ENCODE results near the gene MMP24OS. TPM values are rescaled to one million over a fixed set of nuclear protein-coding genes. Genes with fewer than 3 reads are reported as not detected.

Gene MMP24OS
- total RNA-seq, 3 donors from 2014 or later, result 17.4 to 34.1 (median 32.9) TPM

- peaks cover 0 to 6% of the 10 kb centered on the region in 2 donors for H3K27me3 ChIP-seq
- H3K36me3 ChIP-seq, result no peaks in the 10 kb centered on the region
- no peak overlapping the region for H3K27ac ChIP-seq
- intact Hi-C loops (cut with DNase I; ENCODE audit: low total_unique reads), result no loop called here
- H3K4me1 ChIP-seq, result no peaks in the 10 kb centered on the region
- no peak overlapping the region for H3K4me3 ChIP-seq
- no peak for DNase-seq (ENCODE audit: low spot score in 2 of 2)
- no peaks in the 10 kb centered on the region for H3K9me3 ChIP-seq
- TF ChIP-seq POLR2AphosphoS5 (IDR thresholded peaks at IDR 0.05) (no peak), CTCF (IDR thresholded peaks at IDR 0.05) (no peak), POLR2A (IDR thresholded peaks at IDR 0.05) (no peak)
Measured at GRCh38 chr20:35290887-35291417, 13.0 kb upstream of the MMP24OS start.

GRCh38 chr20:35290186-35290886 lies 12.4 kb upstream of the MMP24OS start:
- intact Hi-C loops (cut with DNase I; ENCODE audit: low total_unique reads), result no loop called here
- TF ChIP-seq POLR2AphosphoS5 (IDR thresholded peaks at IDR 0.05) (no peak), POLR2A (IDR thresholded peaks at IDR 0.05) (no peak), CTCF (IDR thresholded peaks at IDR 0.05) (no peak)
- no peak for DNase-seq (ENCODE audit: low spot score in 2 of 2)
- H3K27ac ChIP-seq, result no peak overlapping the region
- no peaks in the 10 kb centered on the region for H3K9me3 ChIP-seq
- H3K4me3 ChIP-seq, result no peak overlapping the region
- no peaks in the 10 kb centered on the region for H3K27me3 ChIP-seq
- no peaks in the 10 kb centered on the region for H3K4me1 ChIP-seq
- H3K36me3 ChIP-seq, result no peaks in the 10 kb centered on the region

DNA sequence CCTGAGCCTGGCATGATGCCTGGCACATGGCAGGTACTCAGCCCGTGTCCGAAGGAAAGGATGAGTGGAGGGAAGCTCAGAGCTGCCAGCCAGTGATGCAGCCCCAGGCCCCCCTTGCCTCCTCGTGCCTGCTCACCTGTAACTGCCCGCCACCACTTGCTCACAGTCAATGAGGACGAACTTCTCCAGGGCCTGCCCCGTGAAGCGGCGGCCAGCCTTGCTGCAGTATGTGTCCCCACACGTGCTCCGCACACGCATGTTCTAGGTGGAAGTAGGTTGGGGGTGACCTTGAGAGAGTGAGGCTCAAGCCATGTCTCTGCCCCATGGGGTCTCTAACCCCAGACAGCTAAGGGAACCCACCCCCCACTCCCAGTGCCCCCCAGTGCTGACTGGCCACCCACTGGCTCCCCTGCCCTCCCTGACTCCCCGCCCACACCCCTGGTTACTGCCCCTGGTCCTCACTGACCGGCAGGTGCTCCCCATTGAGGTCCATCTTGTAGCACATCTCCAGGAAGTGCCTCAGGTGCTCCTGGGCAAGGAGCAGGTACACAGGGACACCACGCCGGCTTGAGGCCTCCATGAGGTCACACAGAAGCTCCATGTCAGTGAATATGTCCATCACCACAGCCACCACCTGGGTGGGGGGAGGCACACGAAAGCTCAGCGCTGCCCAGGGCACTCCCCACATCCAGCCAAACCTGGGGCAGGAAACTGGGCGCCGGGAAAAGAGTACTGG lies 10.6 kb upstream of the MMP24OS start:
- peaks cover 0 to 3% of the 10 kb centered on the region in 2 donors for H3K4me1 ChIP-seq
- no peaks in the 10 kb centered on the region for H3K9me3 ChIP-seq
- H3K27me3 ChIP-seq, result no peaks in the 10 kb centered on the region
- no peaks in the 10 kb centered on the region for H3K36me3 ChIP-seq
- TF ChIP-seq POLR2A (IDR thresholded peaks at IDR 0.05) (no peak), POLR2AphosphoS5 (IDR thresholded peaks at IDR 0.05) (no peak), CTCF (IDR thresholded peaks at IDR 0.05) (no peak)
- H3K4me3 ChIP-seq, result no peak overlapping the region
- H3K27ac ChIP-seq, result no peak overlapping the region
- intact Hi-C loops (cut with DNase I; ENCODE audit: low total_unique reads), result no loop called here
- DNase-seq (ENCODE audit: low spot score in 2 of 2), result no peak

DNA sequence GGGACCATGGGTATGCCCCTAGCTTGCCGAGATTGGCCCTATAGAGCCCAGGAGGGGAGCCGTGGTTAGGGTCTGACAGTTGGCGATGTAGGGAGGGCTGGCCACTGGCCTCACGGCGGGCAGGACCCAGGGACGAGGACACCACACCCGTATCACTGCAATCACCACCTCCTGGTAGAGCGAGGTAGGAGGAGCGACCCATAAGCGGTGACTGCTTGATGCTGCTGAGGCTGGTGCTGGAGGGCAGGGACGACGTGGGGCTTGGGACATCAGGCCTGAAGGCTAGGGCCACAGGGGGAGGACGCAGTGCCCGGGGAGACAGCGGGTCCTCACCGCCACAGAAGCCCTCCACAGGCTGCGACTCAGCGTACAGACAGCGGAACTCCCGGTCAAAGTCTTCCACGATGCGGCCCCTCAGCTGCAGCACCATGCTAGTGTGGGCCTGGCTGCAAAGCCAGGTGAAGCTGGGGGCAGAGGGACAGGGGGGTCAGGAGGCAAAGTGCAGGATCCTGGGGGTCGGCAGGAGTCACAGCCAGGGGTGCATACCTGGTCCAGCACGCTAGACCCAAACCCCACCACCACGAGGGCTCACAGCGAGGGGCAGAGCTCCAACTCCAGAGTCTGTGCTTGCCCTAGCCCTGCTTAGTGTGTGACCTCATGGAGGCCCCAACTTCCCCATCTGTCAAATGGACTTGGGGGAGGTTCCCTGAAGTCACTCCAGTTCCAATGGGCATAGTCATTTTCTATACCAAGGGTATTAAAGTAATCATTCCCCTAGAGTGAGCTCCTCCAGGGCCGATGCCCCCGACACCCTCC lies 9.8 kb upstream of the MMP24OS start:
- TF ChIP-seq POLR2AphosphoS5 (IDR thresholded peaks at IDR 0.05), result no peak
- TF ChIP-seq CTCF (IDR thresholded peaks at IDR 0.05), result no peak
- no peak for TF ChIP-seq POLR2A (IDR thresholded peaks at IDR 0.05)

More for the DNA sequence above, 9.8 kb upstream of the MMP24OS start:
- H3K27ac ChIP-seq, result no peak overlapping the region
- H3K4me1 ChIP-seq, result peaks cover 0 to 9% of the 10 kb centered on the region in 2 donors
- no peak overlapping the region for H3K4me3 ChIP-seq
- H3K36me3 ChIP-seq, result no peaks in the 10 kb centered on the region
- H3K27me3 ChIP-seq, result no peaks in the 10 kb centered on the region
- intact Hi-C loops (cut with DNase I; ENCODE audit: low total_unique reads), result no loop called here
- DNase-seq (ENCODE audit: low spot score in 2 of 2), result no peak
- H3K9me3 ChIP-seq, result no peaks in the 10 kb centered on the region

Data from breast epithelium (tissue), 4 donors.